Measurements from ENCODE around the gene GLYR1.

Gene GLYR1

GRCh38 chr16:4882633-4883285 is 35.7 kb upstream of the GLYR1 start:
- peaks cover 0 to 84% (median 50%) of the 10 kb centered on the region in 11 experiments; a peak in 16 of 22 replicates for H4K20me1 ChIP-seq
- no peak overlapping the region for H3K27ac ChIP-seq
- no peak for TF ChIP-seq Cebpa-rat (IDR thresholded peaks at IDR 0.05)
- no peaks in the 10 kb centered on the region for H3K9me3 ChIP-seq (replicated peaks in 1 of 11)
- H3K27me3 ChIP-seq, result no peaks in the 10 kb centered on the region
- no peak overlapping the region for H3K4me2 ChIP-seq
- no peak overlapping the region for H3K9ac ChIP-seq
- H3K4me3 ChIP-seq, result no peak overlapping the region
- no peaks in the 10 kb centered on the region for H3K4me1 ChIP-seq
- peaks cover 86 to 100% (median 99%) of the 10 kb centered on the region in 11 experiments for H3K36me3 ChIP-seq

GRCh38 chr16:4882000-4882632 is 35.0 kb upstream of the GLYR1 start:
- H3K4me2 ChIP-seq, result no peak overlapping the region
- H3K4me3 ChIP-seq, result no peak overlapping the region
- peaks cover 92 to 100% (median 99%) of the 10 kb centered on the region in 11 experiments for H3K36me3 ChIP-seq
- no peaks in the 10 kb centered on the region for H3K4me1 ChIP-seq
- no peak for TF ChIP-seq Cebpa-rat (IDR thresholded peaks at IDR 0.05)
- H3K9me3 ChIP-seq (replicated peaks in 1 of 11), result no peaks in the 10 kb centered on the region
- H4K20me1 ChIP-seq, result peaks cover 0 to 84% (median 54%) of the 10 kb centered on the region in 11 experiments; a peak in 16 of 22 replicates
- no peaks in the 10 kb centered on the region for H3K27me3 ChIP-seq
- no peak overlapping the region for H3K27ac ChIP-seq
- H3K9ac ChIP-seq, result no peak overlapping the region

- TF ChIP-seq Cebpa-rat (IDR thresholded peaks at IDR 0.05), result no peak
Observed at GRCh38 chr16:4880006-4880580, 33.0 kb upstream of the GLYR1 start.

DNA sequence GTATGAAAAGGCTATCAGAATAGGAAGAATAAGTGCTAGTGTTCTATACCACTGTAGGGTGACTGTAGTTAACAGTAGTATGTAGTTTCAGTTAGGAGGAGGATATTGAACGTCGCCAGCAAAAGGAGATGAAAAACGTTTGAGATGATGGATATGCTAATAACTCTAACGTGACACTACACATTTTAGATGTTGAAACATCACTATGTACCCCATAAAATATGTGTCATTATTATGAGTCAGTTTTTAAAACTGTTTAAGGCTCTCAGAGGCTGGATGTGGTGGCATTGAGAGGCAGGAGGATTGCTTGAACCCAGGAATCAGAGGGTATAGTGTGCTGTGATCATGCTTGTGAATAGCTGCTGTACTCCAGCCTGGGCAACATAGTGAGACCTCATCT is 32.0 kb upstream of the GLYR1 start:
- H3K4me1 ChIP-seq, result no peaks in the 10 kb centered on the region
- no peaks in the 10 kb centered on the region for H3K9me3 ChIP-seq (replicated peaks in 1 of 11)
- no peak for TF ChIP-seq Cebpa-rat (IDR thresholded peaks at IDR 0.05)
- no peaks in the 10 kb centered on the region for H3K27me3 ChIP-seq
- peaks cover 98 to 100% (median 100%) of the 10 kb centered on the region in 11 experiments for H3K36me3 ChIP-seq
- no peak overlapping the region for H3K4me2 ChIP-seq
- no peak overlapping the region for H3K9ac ChIP-seq
- no peak overlapping the region for H3K27ac ChIP-seq
- H3K4me3 ChIP-seq, result no peak overlapping the region
- peaks cover 0 to 87% (median 52%) of the 10 kb centered on the region in 11 experiments; a peak in 16 of 22 replicates for H4K20me1 ChIP-seq

More at GRCh38 chr16:4880006-4880580, 33.0 kb upstream of the GLYR1 start:
- peaks cover 98 to 100% (median 100%) of the 10 kb centered on the region in 11 experiments for H3K36me3 ChIP-seq
- no peak overlapping the region for H3K9ac ChIP-seq
- H3K4me3 ChIP-seq, result no peak overlapping the region
- peaks cover 0 to 87% (median 61%) of the 10 kb centered on the region in 11 experiments; a peak in 16 of 22 replicates for H4K20me1 ChIP-seq
- no peaks in the 10 kb centered on the region for H3K4me1 ChIP-seq
- no peaks in the 10 kb centered on the region for H3K9me3 ChIP-seq (replicated peaks in 1 of 11)
- no peak overlapping the region for H3K4me2 ChIP-seq
- H3K27me3 ChIP-seq, result no peaks in the 10 kb centered on the region
- no peak overlapping the region for H3K27ac ChIP-seq

GRCh38 chr16:4877380-4877685 is 30.2 kb upstream of the GLYR1 start:
- Histone ChIP-seq H3K4me3 (no peak overlapping the region), H3K27me3 (no peaks in the 10 kb centered on the region), H3K9ac (no peak overlapping the region), H4K20me1 (peaks cover 0 to 79% (median 49%) of the 10 kb centered on the region in 11 experiments; a peak in 15 of 22 replicates), H3K9me3 (replicated peaks in 1 of 11) (no peaks in the 10 kb centered on the region), H3K36me3 (peaks cover 97 to 100% (median 100%) of the 10 kb centered on the region in 11 experiments), H3K4me2 (no peak overlapping the region), H3K27ac (no peak overlapping the region), H3K4me1 (no peaks in the 10 kb centered on the region)
- no peak for TF ChIP-seq Cebpa-rat (IDR thresholded peaks at IDR 0.05)

GRCh38 chr16:4876646-4877379 is 29.7 kb upstream of the GLYR1 start:
- Histone ChIP-seq H3K4me1 (no peaks in the 10 kb centered on the region), H3K9ac (0 out of 22 replicates have a peak overlapping the region, but pooled peaks of 1 of the 11 experiments have one; percentile 9), H3K27me3 (no peaks in the 10 kb centered on the region), H4K20me1 (peaks cover 0 to 79% (median 45%) of the 10 kb centered on the region in 11 experiments; a peak in 15 of 22 replicates), H3K9me3 (replicated peaks in 1 of 11) (no peaks in the 10 kb centered on the region), H3K4me3 (no peak overlapping the region), H3K27ac (no peak overlapping the region), H3K36me3 (peaks cover 97 to 100% (median 99%) of the 10 kb centered on the region in 11 experiments), H3K4me2 (no peak overlapping the region)
- TF ChIP-seq Cebpa-rat (IDR thresholded peaks at IDR 0.05), result no peak

GRCh38 chr16:4874666-4875065 is 27.6 kb upstream of the GLYR1 start:
- no peak for TF ChIP-seq Cebpa-rat (IDR thresholded peaks at IDR 0.05)
- no peak overlapping the region for H3K4me3 ChIP-seq
- peaks cover 97 to 100% (median 99%) of the 10 kb centered on the region in 11 experiments for H3K36me3 ChIP-seq
- no peaks in the 10 kb centered on the region for H3K4me1 ChIP-seq
- no peaks in the 10 kb centered on the region for H3K27me3 ChIP-seq
- H3K9ac ChIP-seq, result no peak overlapping the region; a peak in 1 of 22 replicates
- no peak overlapping the region for H3K4me2 ChIP-seq
- H3K27ac ChIP-seq, result no peak overlapping the region
- H4K20me1 ChIP-seq, result peaks cover 6 to 84% (median 48%) of the 10 kb centered on the region in 11 experiments; a peak in 20 of 22 replicates
- H3K9me3 ChIP-seq (replicated peaks in 1 of 11), result no peaks in the 10 kb centered on the region

GRCh38 chr16:4873091-4873490 is 26.0 kb upstream of the GLYR1 start:
- Histone ChIP-seq H3K4me3 (no peak overlapping the region), H3K36me3 (peaks cover 97 to 100% (median 99%) of the 10 kb centered on the region in 11 experiments), H3K27me3 (no peaks in the 10 kb centered on the region), H3K27ac (no peak overlapping the region), H3K9me3 (replicated peaks in 1 of 11) (no peaks in the 10 kb centered on the region), H4K20me1 (peaks cover 22 to 84% (median 55%) of the 10 kb centered on the region in 11 experiments), H3K4me1 (no peaks in the 10 kb centered on the region), H3K4me2 (no peak overlapping the region), H3K9ac (no peak overlapping the region)
- TF ChIP-seq Cebpa-rat (IDR thresholded peaks at IDR 0.05), result no peak

DNA sequence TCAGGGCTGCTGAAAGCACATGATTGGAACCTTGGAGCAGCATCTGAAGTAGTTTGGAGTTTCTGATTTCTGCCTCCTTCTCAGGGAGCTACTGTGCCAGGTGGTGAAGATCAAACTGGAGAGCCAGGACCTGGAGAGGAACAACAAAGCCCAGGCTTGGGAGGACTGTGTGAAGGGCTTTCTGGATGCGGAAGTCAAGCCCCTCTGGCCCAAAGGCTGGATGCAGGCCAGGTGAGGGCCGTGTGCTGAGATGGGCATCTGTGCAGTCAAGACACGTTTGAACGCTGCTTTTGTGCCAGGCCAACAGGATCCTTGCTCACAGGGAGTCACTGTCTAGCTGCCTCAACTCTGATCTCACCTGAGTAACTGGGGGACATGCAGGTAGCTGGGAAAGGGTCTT is 24.0 kb upstream of the GLYR1 start:
- Histone ChIP-seq H3K9ac (no peak overlapping the region), H3K9me3 (replicated peaks in 1 of 11) (no peaks in the 10 kb centered on the region), H3K4me3 (no peak overlapping the region), H3K4me1 (no peaks in the 10 kb centered on the region), H3K27me3 (no peaks in the 10 kb centered on the region), H3K4me2 (no peak overlapping the region), H3K27ac (no peak overlapping the region), H4K20me1 (peaks cover 42 to 87% (median 58%) of the 10 kb centered on the region in 11 experiments), H3K36me3 (peaks cover 97 to 100% (median 98%) of the 10 kb centered on the region in 11 experiments)
- no peak for TF ChIP-seq Cebpa-rat (IDR thresholded peaks at IDR 0.05)
